Measurements from ENCODE around the gene IQCM.

IQCM gene

GRCh38 chr4:149552601-149553000, 263.0 kb downstream of the IQCM start:
- H3K4me3 ChIP-seq (ENCODE audit: low read depth, low read length) = no peak overlapping the region
- H3K27ac ChIP-seq = no peak overlapping the region
- in situ Hi-C loops (cut with HindIII; ENCODE audit: low pct_ligation_motif_present, low sequenced_read_pairs) = no loop called here
- no peak for DNase-seq
- no peaks in the 10 kb centered on the region for H3K27me3 ChIP-seq (replicated peaks)
- no peaks in the 10 kb centered on the region for H3K36me3 ChIP-seq (replicated peaks)
- TF ChIP-seq, protein P1, sequence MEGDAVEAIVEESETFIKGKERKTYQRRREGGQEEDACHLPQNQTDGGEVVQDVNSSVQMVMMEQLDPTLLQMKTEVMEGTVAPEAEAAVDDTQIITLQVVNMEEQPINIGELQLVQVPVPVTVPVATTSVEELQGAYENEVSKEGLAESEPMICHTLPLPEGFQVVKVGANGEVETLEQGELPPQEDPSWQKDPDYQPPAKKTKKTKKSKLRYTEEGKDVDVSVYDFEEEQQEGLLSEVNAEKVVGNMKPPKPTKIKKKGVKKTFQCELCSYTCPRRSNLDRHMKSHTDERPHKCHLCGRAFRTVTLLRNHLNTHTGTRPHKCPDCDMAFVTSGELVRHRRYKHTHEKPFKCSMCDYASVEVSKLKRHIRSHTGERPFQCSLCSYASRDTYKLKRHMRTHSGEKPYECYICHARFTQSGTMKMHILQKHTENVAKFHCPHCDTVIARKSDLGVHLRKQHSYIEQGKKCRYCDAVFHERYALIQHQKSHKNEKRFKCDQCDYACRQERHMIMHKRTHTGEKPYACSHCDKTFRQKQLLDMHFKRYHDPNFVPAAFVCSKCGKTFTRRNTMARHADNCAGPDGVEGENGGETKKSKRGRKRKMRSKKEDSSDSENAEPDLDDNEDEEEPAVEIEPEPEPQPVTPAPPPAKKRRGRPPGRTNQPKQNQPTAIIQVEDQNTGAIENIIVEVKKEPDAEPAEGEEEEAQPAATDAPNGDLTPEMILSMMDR (IDR thresholded peaks at IDR 0.05; ENCODE audit: low read depth, low read length, missing control alignments) = no peak

DNA sequence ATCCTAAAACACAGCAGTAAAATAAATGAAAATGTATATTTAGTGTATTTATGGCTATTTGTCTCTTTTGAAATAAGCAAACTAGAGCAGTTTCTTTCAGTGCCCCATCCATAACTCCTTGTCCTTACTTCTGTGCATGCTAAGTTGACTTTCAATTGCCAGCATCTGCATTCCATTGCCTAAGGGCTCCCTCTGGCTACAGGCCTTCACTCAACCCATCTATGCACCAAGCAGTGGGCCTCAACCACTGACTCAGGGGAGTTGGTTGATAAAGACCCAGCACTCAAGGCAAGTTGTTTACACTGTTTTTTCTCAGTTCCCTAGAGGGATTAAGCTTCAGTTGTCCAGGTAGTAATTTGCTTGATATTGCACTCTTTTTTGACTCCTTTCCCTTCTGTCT, 265.7 kb downstream of the IQCM start:
- DNase-seq = no peak
- no peak overlapping the region for H3K4me3 ChIP-seq (ENCODE audit: low read depth, low read length)
- no peaks in the 10 kb centered on the region for H3K27me3 ChIP-seq (replicated peaks)
- TF ChIP-seq, protein P1 (IDR thresholded peaks at IDR 0.05; ENCODE audit: low read depth, low read length, missing control alignments) = no peak
- H3K27ac ChIP-seq = no peak overlapping the region
- no peaks in the 10 kb centered on the region for H3K36me3 ChIP-seq (replicated peaks)
- in situ Hi-C loops (cut with HindIII; ENCODE audit: low pct_ligation_motif_present, low sequenced_read_pairs) = no loop called here

GRCh38 chr4:149534779-149535178, 280.9 kb downstream of the IQCM start:
- no peak overlapping the region for H3K4me3 ChIP-seq (ENCODE audit: low read depth, low read length)
- H3K27me3 ChIP-seq (replicated peaks) = no peaks in the 10 kb centered on the region
- no peak for DNase-seq
- H3K36me3 ChIP-seq (replicated peaks) = no peaks in the 10 kb centered on the region
- in situ Hi-C loops (cut with HindIII; ENCODE audit: low pct_ligation_motif_present, low sequenced_read_pairs) = no loop called here
- H3K27ac ChIP-seq = no peak overlapping the region
- TF ChIP-seq, protein P1 (IDR thresholded peaks at IDR 0.05; ENCODE audit: low read depth, low read length, missing control alignments) = no peak

GRCh38 chr4:149531861-149532260, 283.8 kb downstream of the IQCM start:
- Histone ChIP-seq H3K27me3 (replicated peaks) (no peaks in the 10 kb centered on the region), H3K4me3 (ENCODE audit: low read depth, low read length) (no peak overlapping the region), H3K36me3 (replicated peaks) (no peaks in the 10 kb centered on the region), H3K27ac (no peak overlapping the region)
- peak; percentile 42 for DNase-seq
- in situ Hi-C loops (cut with HindIII; ENCODE audit: low pct_ligation_motif_present, low sequenced_read_pairs) = no loop called here
- TF ChIP-seq, protein P1 (IDR thresholded peaks at IDR 0.05; ENCODE audit: low read depth, low read length, missing control alignments) = no peak

DNA sequence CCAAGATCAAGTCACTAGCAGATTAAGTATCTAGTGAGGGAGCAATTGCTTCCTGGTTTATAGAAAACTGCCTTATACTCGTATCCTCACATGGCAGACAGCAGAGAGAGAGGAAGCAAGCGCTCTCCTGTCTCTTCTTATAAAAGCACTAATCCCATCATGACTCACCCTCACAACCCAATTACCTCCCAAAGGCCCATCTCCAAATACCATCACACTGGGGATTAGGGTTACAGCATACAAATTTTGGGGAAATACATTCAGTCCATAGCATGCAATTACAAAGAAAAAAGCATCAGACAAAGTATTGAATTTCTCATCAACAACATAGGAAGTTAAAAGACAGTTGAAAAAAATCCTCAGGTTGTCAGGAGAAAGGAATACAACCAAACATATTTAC, 292.6 kb downstream of the IQCM start:
- H3K27ac ChIP-seq = no peak overlapping the region
- H3K36me3 ChIP-seq (replicated peaks) = no peaks in the 10 kb centered on the region
- TF ChIP-seq, protein P1 (IDR thresholded peaks at IDR 0.05; ENCODE audit: low read depth, low read length, missing control alignments) = no peak
- no peak for DNase-seq
- no peaks in the 10 kb centered on the region for H3K27me3 ChIP-seq (replicated peaks)
- in situ Hi-C loops (cut with HindIII; ENCODE audit: low pct_ligation_motif_present, low sequenced_read_pairs) = no loop called here
- no peak overlapping the region for H3K4me3 ChIP-seq (ENCODE audit: low read depth, low read length)

DNA sequence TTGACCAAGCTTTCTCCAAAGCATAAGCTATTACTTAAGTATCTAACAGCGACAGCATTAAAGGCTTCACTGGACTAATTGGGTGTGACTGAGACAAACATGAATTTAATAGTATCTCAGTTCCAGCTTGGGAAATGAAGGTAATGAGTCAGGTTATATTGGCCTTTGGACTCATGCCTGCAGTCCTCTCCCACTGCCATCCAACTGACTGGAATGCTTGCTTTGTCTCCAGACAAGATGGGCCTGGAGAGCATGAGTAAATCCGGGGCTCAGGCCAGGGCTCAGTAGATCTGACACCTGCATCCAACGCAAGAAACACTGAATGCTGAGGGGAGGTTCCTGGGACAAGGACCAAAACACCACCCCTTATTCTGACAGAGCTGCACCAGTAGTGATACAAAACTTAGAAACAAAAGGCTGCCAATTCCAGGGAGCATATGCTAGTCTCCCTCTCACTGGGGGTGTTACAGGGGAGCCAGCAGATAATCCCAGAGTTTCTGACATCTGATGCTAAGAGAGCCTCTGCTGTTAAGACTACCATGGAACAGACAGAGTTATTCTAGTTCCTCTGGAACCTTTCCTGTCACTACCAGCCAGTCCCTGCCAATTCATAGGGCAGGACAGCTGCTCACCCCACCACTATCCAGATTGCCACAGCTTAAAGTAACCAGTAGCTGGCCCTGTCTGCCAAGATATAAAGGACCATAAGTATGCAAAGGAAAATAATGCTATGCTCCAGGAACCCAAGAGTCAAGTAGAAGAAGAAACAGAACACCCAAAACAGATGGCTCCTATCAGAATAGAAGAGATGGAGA, 293.8 kb downstream of the IQCM start:
- Histone ChIP-seq H3K27ac (no peak overlapping the region), H3K27me3 (replicated peaks) (no peaks in the 10 kb centered on the region), H3K36me3 (replicated peaks) (no peaks in the 10 kb centered on the region), H3K4me3 (ENCODE audit: low read depth, low read length) (no peak overlapping the region)
- TF ChIP-seq, protein P1 (IDR thresholded peaks at IDR 0.05; ENCODE audit: low read depth, low read length, missing control alignments) = no peak
- DNase-seq = no peak
- in situ Hi-C loops (cut with HindIII; ENCODE audit: low pct_ligation_motif_present, low sequenced_read_pairs) = no loop called here
